Fibroblast of peridontal ligament (primary cell): Measurements from ENCODE around the gene SLIT3.
"Not testable (repeated sequence)": the region's sequence is repeated elsewhere in the genome, so short reads cannot be mapped to it uniquely, and the experiment has no call there.

ENCODE experiments used
- DNase-seq: peaks from one replicate; pipeline ENCODE4 v3.0.0-alpha.2; 2010; ENCODE audit errors: extremely low read depth

SLIT3 gene

DNA sequence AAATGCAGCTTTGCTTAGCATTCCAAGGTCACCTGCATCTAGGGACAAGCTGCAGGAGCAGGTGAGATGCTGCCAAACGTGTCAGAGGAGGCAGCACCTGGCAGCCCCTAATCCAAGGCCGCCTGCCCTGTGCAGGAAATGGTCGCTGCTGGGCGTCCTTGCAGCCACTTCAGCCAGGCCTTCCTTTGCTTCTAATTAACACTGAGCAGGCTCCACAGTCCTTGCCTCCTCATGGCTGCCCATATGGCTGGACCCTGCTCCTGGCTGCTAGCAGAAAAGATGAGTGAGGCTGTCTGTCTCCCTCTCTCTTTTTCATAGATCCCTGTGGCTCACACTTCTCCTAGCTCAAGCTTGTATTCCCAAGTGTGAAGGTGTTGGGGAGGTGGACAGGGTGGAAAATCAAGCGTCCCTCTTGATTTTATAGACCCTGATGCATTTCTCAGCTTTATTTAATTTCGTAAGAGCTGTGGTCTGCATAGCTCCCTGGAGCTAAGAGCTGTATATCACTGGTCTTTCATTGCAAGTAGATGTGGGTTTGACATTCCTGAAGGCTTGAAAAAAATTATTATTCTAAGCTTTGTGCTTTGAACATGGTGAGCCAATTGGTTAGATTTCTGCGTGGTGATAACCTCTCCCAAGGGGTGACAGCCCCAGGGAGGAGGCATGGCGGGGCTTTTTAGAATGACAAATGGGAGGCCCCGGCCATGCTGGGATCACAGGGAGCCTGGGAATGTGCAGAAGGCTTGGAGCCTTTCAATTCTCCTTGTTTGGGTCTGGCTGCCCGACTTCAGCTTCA lies 193.8 kb downstream of the SLIT3 start:
- DNase-seq, result peak; percentile 24

- not testable (repeated sequence) for DNase-seq
These were observed 195.4 kb downstream of the SLIT3 start for GRCh38 chr5:169105582-169105981.

DNA sequence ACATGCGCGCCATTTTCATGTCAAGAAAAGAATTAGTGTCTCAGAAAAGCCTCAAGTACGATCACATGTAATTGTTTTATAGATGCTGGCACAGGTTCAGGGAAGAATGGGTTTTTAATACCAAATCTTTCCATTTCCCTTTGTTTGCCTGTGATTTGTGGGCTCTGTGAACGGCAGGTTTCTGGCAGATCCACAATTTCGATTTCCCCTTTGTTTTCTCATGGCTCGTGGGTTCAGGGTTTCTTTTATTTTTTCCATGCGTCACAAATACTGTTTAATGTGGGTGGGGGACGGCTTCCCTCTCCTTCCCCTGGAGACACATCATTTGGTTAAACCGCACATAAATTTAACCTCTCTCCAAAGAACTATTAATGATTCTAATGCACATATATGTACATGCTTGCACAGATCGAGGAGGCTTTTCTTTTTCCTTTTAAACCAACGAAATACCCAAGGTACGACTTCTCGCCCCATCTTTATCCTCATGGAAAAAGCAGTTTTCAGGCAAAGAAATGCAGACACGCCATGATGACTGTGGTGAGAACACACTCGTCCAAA lies 195.9 kb downstream of the SLIT3 start:
- no peak for DNase-seq

DNA sequence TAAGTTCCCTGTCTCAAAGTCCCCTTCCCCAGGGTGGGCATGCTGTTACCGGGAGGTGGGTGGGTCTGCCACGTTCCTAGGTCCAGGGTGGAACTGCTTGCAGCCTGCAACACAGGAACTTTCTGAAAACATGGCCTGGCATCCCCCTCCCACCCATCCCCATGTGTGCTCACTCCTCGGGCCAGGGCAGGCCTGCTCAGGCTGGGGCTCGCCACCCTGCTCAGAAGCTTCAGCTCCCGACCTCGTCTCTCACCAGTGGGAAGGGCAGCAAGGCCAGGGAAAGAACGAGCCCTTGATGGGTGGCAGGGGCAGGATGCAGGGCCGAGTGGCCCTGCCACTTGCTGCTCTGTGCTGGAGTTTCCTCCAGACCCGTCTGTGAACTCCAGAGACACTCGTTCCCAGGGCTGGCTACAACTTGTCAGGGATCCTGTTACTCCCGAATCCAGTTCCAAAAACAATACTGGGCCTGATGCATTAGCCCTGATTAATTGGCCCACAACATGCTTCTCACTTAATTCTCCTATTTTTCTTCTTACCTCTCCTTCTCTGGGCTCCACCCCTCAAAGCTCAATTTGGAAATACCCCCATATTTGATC lies 197.3 kb downstream of the SLIT3 start:
- no peak for DNase-seq

DNA sequence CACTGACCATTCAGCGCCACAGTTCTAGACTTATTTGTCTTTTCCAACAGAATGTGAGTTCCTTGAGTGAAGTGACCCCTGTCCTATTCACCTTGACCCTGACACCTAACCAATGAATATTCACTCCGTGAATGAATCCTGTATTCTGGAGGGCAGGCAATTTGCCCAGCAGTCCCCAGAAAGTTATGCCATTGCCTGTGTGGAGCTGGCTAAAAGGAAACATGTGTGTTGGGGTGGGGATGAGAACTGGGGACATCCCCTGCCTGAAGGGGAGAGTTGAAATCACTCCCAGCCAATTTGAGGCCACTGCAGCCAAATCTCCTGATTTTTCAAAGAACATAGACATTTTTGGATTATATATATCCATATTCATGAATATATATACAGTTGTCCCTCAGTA lies 199.0 kb downstream of the SLIT3 start:
- DNase-seq, result no peak

DNA sequence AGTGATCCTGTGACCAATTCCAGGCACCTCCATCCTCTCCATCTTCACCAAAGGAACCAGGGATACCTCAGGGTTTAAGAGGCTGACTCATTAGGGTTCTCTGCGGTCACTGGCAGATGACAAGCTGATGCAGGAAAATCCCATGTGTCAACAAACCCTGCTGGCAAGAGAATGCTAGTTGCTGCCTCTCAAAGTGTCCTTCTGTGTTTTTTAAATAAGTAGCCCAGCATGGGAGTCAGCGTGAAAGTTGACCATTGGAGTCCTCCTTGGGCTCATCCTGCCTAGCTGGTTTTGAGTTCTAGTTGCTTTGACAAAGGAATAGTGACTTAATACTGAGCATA lies 200.2 kb downstream of the SLIT3 start:
- DNase-seq, result peak; percentile 18

GRCh38 chr5:169099801-169100734 lies 200.9 kb downstream of the SLIT3 start:
- DNase-seq, result peak; percentile 11

- DNase-seq, result no peak
These were observed 202.4 kb downstream of the SLIT3 start for GRCh38 chr5:169098331-169099121.

- DNase-seq, result peak; percentile 49
These were observed 203.3 kb downstream of the SLIT3 start for GRCh38 chr5:169097374-169098326.

DNA sequence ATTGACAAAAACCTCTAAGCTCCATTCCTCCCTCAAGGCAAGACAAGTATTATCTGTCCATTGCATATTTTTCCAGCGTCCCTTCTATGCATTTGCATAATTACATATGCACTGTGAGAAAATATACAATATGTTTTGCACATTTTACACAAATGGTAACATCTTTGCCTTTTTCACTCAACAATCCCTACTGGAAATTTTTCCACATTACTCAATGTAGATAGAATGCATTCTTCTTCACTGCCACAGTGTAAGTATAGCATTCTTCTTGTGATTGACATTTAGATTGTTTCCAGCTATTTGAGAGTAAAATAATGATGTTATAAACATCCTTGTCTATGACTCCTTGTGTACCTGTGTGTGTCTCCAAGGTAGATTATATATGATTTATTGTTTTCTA lies 205.0 kb downstream of the SLIT3 start:
- peak; percentile 26 for DNase-seq

GRCh38 chr5:169095410-169095960 lies 205.5 kb downstream of the SLIT3 start:
- DNase-seq, result no peak

DNA sequence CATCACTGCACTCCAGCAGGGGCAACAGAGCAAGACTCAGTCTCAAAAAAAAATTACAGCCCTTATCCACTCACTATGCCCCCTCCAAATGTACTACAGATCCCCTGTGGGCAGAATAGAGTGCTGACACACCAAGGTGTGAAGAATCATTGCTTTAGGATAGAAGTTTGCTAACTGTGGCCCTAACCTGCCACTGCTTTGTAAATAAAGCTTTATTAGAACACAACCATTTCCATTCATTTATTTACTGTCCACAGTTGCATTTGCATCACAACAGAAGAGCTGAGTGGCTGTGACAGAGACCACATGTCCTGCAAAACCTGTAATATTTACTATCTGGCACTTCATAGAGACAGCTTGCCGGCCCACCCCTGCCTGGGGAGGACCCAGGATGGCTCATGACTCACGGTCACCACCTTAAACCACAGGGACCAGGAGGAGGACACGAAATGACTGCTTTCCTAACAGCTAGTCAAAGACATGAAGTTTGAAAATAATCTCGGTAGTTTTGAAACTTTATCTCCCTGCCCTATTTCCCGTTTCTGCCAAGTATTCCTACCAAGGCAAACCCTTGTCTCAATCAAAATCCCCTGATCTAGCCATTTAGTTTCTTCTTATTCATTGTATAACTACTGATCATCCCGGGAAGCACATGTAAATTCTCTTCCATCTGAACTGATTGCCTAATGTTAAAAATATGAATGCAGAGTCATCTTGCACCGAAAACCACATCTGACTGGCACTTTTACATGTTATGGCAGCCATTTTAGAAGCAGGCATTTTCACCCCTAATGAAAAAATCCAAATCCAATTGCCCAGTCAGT lies 206.1 kb downstream of the SLIT3 start:
- peak; percentile 86 for DNase-seq

GRCh38 chr5:169091396-169091980 lies 209.5 kb downstream of the SLIT3 start:
- no peak for DNase-seq

- no peak for DNase-seq
These were observed 211.6 kb downstream of the SLIT3 start for GRCh38 chr5:169089343-169089742.

DNA sequence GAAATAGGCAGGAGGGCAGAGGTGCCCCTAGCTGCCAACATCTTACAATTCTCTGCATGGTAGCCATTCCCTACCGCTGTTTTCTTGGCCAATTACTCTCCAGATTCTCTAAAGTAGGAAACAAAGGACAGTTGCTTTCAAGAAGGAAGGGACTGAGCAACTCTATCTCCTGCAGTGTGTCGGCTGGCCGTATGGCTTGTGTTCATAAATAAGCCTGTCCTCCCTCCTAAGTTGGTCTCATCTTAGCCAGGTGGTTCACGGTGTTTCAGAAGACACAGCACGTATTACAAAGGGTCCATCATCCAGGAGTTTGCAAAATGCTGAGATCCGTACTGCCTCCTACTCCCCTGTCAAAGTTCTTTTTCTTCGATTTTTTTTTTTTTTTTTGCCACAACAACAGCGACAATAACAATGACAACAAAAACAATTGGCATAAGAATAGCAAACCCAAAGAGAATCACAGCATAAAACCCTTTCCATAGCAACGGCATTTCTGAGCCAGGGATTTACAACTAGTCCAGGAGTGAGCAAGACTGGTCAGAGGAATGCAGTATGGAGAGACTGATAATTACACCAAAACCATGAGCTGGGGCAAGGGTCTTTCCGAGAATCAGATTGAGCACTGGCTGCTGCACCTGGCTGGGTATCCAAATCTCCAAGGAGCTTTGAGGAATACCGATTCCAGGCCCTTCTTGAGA lies 212.8 kb downstream of the SLIT3 start:
- no peak for DNase-seq

- no peak for DNase-seq
These were observed 215.3 kb downstream of the SLIT3 start for GRCh38 chr5:169085636-169086035.

DNA sequence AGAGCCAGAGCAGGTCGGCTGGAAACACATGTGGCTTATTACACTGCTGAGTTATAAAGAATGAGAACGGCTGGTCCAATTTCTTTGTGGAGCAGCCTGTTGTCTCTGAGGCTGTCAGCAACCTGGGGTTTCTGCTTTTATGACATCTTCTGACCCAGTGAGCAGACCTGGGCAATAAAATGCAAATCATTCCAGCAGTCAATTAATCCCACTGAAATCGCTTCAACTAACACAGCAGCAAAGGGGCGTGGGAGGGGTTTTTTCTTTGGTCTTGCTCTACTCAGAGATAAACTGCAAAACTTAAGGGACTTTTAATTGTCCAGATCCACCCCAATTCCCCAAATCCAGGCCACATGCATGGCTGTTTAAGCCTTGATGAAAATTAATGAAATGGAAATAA lies 215.7 kb downstream of the SLIT3 start:
- no peak for DNase-seq

- no peak for DNase-seq
These were observed 216.2 kb downstream of the SLIT3 start for GRCh38 chr5:169084775-169085174.
